ENCODE data around the gene C3orf49. TPM values are rescaled to one million over a fixed set of nuclear protein-coding genes. Genes with fewer than 3 reads are reported as not detected.
A peak's percentile ranks its signal among the peaks of the same experiment; 100 is the strongest.

C3orf49 gene
- total RNA-seq, 8 experiments from 2014 or later = 0.22 to 1.4 (median 0.38) TPM

DNA sequence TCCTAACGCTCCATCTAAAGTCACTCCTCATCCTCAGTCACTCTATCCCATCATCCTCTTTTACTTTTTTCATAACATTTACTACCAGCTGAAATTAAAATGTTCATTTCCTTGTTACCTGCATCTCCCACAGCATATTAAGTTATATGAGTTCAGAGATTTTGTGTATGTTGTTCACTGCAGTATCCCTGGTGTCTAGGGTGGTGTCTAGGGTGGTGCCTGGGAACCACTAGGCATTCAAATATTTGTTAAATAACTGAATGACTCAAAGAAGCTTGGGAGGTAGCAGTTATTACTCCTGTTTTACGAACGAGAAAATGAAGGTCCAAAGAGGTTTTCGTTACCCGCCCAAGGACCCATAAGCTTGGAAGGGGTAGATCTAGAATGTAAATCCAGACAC is 1.9 kb upstream of the C3orf49 start:
- 0 to 100% (median 61%) methylated on average over 1 to 5 of the region's 5 CpGs; no CpG with 5 or more reads in 2 of the 10 experiments for WGBS, 10 experiments
- Histone ChIP-seq H3K4me1 (replicated peaks in 1 of 2) (peaks cover 12% of the 10 kb centered on the region in 2 donors), H3K27ac (no peak overlapping the region), H3K4me3 (no peak overlapping the region)
- ATAC-seq (replicated peaks in 6 of 8) = peak in 3 of 8 experiments; percentile 70 to 73 (median 73)
- in situ Hi-C loops (cut with MboI; ENCODE audit: low pct_unique_long_range_greater_than_20kb in 2 of 9, low sequenced_read_pairs in 9 of 9, unreplicated experiment in 9 of 9) = loop anchor here (10.0 to 25.0 kb wide), 2 partner anchors 455 to 462 kb away; no protein-coding TSS in a partner anchor

DNA sequence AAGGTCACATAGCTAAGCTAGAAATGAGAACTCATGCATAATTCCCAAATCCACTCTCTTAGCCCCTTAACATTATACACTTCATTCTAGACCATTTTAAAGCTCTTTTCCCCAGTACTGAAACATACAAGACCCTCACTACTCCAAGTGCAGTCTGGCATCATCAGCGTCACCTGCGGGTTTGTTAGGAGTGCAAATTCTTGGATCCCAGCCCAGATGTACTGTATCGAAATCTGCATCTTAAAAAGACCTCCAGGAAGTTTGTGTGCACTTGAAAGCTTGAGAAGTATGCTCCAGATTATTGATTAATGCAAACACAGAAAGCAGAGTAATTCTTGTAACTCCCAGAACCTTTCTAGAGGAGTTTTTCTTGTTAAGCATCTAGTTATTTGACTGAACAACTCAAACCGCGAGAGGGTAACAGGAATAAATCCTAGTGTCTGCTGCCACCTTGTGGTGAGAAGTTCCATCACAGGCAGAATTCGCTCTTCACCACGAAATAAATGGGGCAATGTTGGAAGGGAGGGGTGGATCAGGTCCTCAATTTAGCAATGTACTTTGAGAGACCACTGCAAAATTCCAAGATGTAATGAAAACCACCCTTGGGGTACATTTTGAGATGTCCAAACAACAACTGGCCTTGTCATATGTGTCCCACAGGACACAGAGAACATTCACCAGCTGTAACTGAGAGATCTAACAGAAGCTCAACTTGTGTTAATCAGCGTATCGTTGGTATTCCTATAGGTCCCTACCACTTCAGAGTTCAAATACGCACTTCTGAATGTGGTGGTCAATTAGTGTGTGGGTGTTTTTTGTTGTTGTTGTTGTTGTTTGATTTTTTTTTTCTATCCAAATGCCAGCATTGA is 583 bp upstream of the C3orf49 start:
- H3K27ac ChIP-seq = no peak overlapping the region
- H3K4me3 ChIP-seq = no peak overlapping the region
- 0 to 76% (median 14%) methylated on average over 2 to 7 of the region's 10 CpGs; no CpG with 5 or more reads in 1 of the 10 experiments for WGBS, 10 experiments
- peaks cover 12% of the 10 kb centered on the region in 2 donors for H3K4me1 ChIP-seq (replicated peaks in 1 of 2)
- peak; percentile 7 to 58 (median 52) for ATAC-seq (replicated peaks in 6 of 8)
- in situ Hi-C loops (cut with MboI; ENCODE audit: low pct_unique_long_range_greater_than_20kb in 2 of 9, low sequenced_read_pairs in 9 of 9, unreplicated experiment in 9 of 9) = loop anchor here (10.0 to 25.0 kb wide), 2 partner anchors 456 to 464 kb away; no protein-coding TSS in a partner anchor

DNA sequence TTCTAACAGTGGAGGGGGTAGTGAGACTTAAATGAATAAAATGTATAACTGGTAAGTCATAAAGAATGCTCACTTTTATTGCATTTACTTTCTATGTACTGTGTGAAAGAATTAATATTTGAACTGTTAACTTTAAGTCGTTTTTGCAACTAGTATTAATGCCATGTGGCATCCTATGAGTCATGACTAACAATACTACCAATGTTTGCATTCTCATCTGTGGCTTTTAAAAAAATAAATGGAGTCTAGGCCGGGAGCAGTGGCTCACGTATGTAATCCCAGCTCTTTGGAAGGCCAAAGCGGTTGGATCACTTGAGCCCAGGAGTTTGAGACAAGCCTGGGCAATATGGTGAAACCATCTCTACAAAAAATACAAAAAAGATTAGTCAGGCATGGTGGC is 5.2 kb downstream of the C3orf49 start:
- no peak overlapping the region for H3K27ac ChIP-seq
- H3K4me1 ChIP-seq (replicated peaks in 1 of 2) = no peaks in the 10 kb centered on the region
- 56 to 87% (median 72%) methylated on average over 1 to 4 of the region's 4 CpGs; no CpG with 5 or more reads in 2 of the 10 experiments for WGBS, 10 experiments
- in situ Hi-C loops (cut with MboI; ENCODE audit: low pct_unique_long_range_greater_than_20kb in 2 of 9, low sequenced_read_pairs in 9 of 9, unreplicated experiment in 9 of 9) = loop anchor here in 4 of 9 experiments (25.0 kb wide), 1 partner anchor 462 kb away; no protein-coding TSS in a partner anchor
- H3K4me3 ChIP-seq = no peak overlapping the region
- no peak for ATAC-seq (replicated peaks in 6 of 8)

DNA sequence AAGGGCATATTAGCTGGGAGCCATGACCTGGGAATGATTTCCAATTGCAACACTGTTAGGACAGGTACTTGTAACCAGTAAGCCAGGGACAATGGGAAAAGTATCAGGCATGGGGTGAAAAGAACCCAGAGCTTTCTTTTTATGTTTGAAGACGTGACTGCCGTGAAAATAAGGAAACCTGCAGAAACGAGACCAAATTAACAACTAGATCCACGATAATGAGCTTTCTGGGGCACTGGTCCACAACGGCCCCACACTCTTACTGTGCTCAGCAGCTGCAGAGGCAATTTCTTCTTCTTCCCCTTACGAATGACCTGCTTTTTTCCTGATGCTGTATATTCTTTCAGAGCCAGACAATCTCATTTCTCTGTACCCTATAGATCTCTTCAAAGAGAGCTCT is 11.4 kb downstream of the C3orf49 start:
- WGBS, 10 experiments = 80 to 100% (median 98%) methylated on average over 1 to 6 of the region's 6 CpGs; no CpG with 5 or more reads in 2 of the 10 experiments
- Histone ChIP-seq H3K4me1 (replicated peaks in 1 of 2) (no peaks in the 10 kb centered on the region), H3K4me3 (no peak overlapping the region), H3K27ac (no peak overlapping the region)
- no peak for ATAC-seq (replicated peaks in 6 of 8)
- in situ Hi-C loops (cut with MboI; ENCODE audit: low pct_unique_long_range_greater_than_20kb in 2 of 9, low sequenced_read_pairs in 9 of 9, unreplicated experiment in 9 of 9) = no loop called here

DNA sequence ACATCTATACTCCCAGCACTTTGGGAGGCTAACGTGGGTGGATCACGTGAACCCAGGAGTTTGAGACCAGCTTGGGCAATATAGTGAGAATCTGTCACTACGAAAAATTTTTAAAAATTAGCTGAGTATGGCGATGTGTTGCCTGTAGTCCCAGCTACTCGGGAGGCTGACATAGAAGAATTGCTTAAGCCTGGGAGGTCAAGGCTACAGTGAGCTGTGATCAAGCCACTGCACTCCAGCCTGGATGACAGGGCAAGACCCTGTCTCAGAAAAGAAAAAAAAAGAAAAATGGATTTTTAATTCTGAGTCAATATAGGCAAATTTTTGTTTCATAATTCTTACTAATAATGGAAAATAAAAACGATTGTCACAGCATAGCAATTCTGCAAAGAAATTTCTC is 13.3 kb downstream of the C3orf49 start:
- H3K4me1 ChIP-seq (replicated peaks in 1 of 2) = no peaks in the 10 kb centered on the region
- WGBS, 10 experiments = 68 to 100% (median 87%) methylated on average over 1 to 6 of the region's 6 CpGs
- in situ Hi-C loops (cut with MboI; ENCODE audit: low pct_unique_long_range_greater_than_20kb in 2 of 9, low sequenced_read_pairs in 9 of 9, unreplicated experiment in 9 of 9) = no loop called here
- no peak overlapping the region for H3K27ac ChIP-seq
- H3K4me3 ChIP-seq = no peak overlapping the region
- no peak for ATAC-seq (replicated peaks in 6 of 8)

DNA sequence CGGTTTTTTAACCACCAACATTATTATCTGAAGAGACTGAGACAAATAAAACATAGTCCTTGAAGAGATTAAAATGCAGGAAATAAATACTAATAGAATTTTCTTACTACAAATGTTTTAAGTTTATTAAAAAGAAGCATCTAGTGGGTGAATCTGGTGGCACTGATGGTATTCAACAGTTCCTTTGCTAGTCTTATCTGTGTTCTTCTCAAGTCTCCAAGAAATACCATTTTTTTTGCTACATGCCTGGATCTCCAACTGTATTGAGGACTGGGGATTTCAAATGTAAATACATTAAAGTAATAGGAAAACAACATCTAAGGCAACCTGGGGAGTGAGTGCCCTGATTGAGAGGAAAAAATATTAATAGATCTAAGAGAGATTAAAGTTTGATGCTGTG is 22.6 kb downstream of the C3orf49 start:
- 0 to 55% (median 0%) methylated on average over 1 of the region's 1 CpG; no CpG with 5 or more reads in 1 of the 10 experiments for WGBS, 10 experiments
- ATAC-seq (replicated peaks in 6 of 8) = no peak
- Histone ChIP-seq H3K27ac (no peak overlapping the region), H3K4me3 (no peak overlapping the region), H3K4me1 (replicated peaks in 1 of 2) (peaks cover 0 to 5% of the 10 kb centered on the region in 2 donors)
- in situ Hi-C loops (cut with MboI; ENCODE audit: low pct_unique_long_range_greater_than_20kb in 2 of 9, low sequenced_read_pairs in 9 of 9, unreplicated experiment in 9 of 9) = no loop called here

DNA sequence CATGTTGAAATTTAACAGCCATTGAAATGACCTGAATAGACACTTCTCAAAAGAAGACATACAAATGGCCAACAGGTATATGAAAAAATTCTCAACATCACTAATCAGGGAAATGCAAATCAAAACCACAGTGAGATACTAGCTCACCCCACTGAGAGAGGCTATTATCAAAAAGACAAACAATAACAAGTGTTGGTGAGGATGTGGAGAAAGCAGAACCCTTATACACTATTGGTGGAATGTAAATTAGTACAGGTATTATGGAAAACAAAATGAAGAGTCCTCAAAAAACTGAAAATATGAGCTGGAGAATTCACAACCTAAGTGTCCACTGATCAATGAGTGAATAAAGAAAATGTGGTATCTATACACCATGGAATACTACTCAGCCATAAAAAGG is 23.0 kb downstream of the C3orf49 start:
- Histone ChIP-seq H3K4me1 (replicated peaks in 1 of 2) (peaks cover 0 to 5% of the 10 kb centered on the region in 2 donors), H3K27ac (no peak overlapping the region), H3K4me3 (no peak overlapping the region)
- in situ Hi-C loops (cut with MboI; ENCODE audit: low pct_unique_long_range_greater_than_20kb in 2 of 9, low sequenced_read_pairs in 9 of 9, unreplicated experiment in 9 of 9) = no loop called here
- ATAC-seq (replicated peaks in 6 of 8) = no peak

DNA sequence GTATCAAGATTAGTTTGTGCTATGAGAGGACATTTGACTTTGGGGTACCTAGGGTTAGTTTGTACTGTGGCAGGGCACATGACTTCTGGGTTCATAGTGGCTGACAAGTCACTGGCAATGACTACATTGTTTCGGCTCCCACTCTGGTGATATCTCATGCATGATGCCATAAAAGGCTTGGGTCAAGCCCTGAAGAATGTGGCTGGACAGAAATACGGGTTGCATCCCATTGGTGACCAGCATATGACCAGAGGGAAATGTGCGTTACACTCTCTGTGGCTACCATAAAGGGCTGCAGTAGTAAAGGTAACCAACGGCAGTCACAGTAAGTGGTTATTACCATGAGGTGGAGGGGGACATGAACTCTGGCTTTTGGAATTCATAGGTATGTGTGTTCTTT is 26.1 kb downstream of the C3orf49 start:
- Histone ChIP-seq H3K27ac (no peak overlapping the region), H3K4me1 (replicated peaks in 1 of 2) (peaks cover 0 to 5% of the 10 kb centered on the region in 2 donors), H3K4me3 (no peak overlapping the region)
- ATAC-seq (replicated peaks in 6 of 8) = no peak
- WGBS, 10 experiments = 80 to 100% (median 100%) methylated on average over 1 to 4 of the region's 4 CpGs; no CpG with 5 or more reads in 2 of the 10 experiments
- in situ Hi-C loops (cut with MboI; ENCODE audit: low pct_unique_long_range_greater_than_20kb in 2 of 9, low sequenced_read_pairs in 9 of 9, unreplicated experiment in 9 of 9) = no loop called here

DNA sequence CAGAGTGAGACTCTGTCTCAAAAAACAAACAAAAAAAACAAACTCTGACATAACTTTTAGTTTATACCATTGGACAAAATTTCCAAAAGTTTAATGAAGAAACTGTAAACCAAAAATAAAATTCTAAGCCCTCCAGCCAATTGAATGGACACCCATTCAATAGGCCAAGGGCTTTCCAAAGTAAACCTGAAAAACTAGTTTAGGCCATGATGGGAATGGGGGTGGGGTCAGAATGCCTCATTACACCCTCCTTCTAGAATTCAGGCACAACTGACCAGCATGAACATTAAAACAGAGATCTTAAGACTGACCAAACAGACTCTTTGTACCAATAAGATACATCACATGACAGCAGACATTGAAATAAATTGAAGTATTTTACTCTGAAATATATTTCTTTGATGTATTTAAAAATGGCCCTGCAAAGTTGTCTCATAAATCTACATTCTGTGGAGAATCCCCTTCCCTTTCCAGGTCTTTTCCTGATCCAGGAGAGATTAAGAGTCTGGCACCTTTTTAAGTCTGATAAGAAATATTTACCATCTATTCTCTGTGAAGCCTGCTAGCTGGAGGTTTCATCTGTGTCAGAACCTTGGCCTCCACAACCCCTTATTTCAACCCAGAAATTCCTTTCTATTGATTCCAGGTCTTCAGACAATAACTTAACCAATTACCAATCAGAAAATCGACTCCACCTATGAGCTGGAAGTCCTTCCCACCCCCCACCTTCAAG is 28.8 kb downstream of the C3orf49 start:
- no peak overlapping the region for H3K4me3 ChIP-seq
- no peaks in the 10 kb centered on the region for H3K4me1 ChIP-seq (replicated peaks in 1 of 2)
- WGBS, 10 experiments = 43 to 100% (median 80%) methylated on average over 1 of the region's 1 CpG; no CpG with 5 or more reads in 5 of the 10 experiments
- no peak for ATAC-seq (replicated peaks in 6 of 8)
- in situ Hi-C loops (cut with MboI; ENCODE audit: low pct_unique_long_range_greater_than_20kb in 2 of 9, low sequenced_read_pairs in 9 of 9, unreplicated experiment in 9 of 9) = no loop called here
- no peak overlapping the region for H3K27ac ChIP-seq

DNA sequence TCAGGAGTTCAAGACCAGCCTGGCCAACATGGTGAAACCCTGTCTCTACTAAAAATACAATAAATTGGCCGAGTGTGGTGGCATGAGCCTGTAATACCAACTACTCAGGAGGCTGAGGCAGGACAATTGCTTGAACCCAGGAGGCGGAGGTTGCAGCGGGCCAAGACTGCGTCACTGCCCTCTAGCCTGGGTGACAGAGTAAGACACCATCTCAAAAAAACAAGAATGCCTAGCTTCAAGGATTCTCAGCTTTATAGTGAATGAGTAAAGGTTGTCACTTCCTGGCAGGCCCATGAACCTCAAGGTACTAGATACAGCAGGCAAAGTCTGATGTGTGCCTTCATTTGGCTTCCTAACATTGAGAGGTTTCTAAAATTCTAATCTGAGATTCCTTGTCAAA is 30.1 kb downstream of the C3orf49 start:
- Histone ChIP-seq H3K4me1 (replicated peaks in 1 of 2) (no peaks in the 10 kb centered on the region), H3K27ac (no peak overlapping the region), H3K4me3 (no peak overlapping the region)
- WGBS, 10 experiments = 89 to 100% (median 100%) methylated on average over 1 to 4 of the region's 4 CpGs; no CpG with 5 or more reads in 5 of the 10 experiments
- no peak for ATAC-seq (replicated peaks in 6 of 8)
- in situ Hi-C loops (cut with MboI; ENCODE audit: low pct_unique_long_range_greater_than_20kb in 2 of 9, low sequenced_read_pairs in 9 of 9, unreplicated experiment in 9 of 9) = no loop called here

DNA sequence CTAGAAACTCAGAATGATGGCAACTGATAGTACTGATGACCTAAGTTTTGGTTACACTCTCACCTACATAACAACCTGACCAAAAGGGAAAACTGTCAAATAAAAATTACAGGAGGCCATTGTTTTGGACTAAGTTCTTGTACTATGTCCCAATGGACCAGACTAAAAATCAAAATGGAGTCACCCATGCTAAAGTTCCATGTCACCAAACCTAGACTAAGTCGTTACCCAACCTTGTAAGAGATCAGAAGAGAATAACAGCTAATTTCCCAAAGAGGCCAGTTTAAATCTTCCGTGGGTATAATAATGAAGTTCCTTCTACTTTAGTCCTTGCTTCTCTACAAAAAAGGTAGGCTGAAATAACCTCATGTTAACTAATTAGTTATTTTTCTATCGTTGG is 32.2 kb downstream of the C3orf49 start:
- Histone ChIP-seq H3K4me1 (replicated peaks in 1 of 2) (no peaks in the 10 kb centered on the region), H3K27ac (no peak overlapping the region), H3K4me3 (no peak overlapping the region)
- 92 to 100% (median 100%) methylated on average over 1 to 3 of the region's 3 CpGs for WGBS, 10 experiments
- in situ Hi-C loops (cut with MboI; ENCODE audit: low pct_unique_long_range_greater_than_20kb in 2 of 9, low sequenced_read_pairs in 9 of 9, unreplicated experiment in 9 of 9) = no loop called here
- no peak for ATAC-seq (replicated peaks in 6 of 8)

DNA sequence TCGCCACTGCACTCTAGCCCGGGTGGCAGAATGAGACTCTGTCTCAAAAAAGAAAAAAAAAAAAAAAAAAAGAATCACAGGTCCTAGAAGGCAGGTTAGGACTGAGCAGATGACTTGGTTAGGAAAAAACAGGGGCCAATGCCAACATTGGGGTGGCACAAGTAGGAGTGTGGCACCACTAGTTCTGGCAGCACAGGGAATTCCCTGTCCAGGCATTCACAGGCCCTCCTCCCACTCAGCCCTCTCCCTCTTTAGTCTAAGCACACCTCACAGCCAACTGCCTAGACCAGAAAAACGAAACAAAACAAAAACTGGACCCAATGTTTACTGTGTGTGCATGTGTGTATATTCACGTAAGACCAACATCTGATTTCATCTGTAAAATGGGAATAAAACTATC is 34.0 kb downstream of the C3orf49 start:
- ATAC-seq (replicated peaks in 6 of 8) = no peak
- no peaks in the 10 kb centered on the region for H3K4me1 ChIP-seq (replicated peaks in 1 of 2)
- no peak overlapping the region for H3K27ac ChIP-seq
- H3K4me3 ChIP-seq = no peak overlapping the region
- 60 to 100% (median 91%) methylated on average over 1 to 4 of the region's 4 CpGs for WGBS, 10 experiments
- in situ Hi-C loops (cut with MboI; ENCODE audit: low pct_unique_long_range_greater_than_20kb in 2 of 9, low sequenced_read_pairs in 9 of 9, unreplicated experiment in 9 of 9) = no loop called here

DNA sequence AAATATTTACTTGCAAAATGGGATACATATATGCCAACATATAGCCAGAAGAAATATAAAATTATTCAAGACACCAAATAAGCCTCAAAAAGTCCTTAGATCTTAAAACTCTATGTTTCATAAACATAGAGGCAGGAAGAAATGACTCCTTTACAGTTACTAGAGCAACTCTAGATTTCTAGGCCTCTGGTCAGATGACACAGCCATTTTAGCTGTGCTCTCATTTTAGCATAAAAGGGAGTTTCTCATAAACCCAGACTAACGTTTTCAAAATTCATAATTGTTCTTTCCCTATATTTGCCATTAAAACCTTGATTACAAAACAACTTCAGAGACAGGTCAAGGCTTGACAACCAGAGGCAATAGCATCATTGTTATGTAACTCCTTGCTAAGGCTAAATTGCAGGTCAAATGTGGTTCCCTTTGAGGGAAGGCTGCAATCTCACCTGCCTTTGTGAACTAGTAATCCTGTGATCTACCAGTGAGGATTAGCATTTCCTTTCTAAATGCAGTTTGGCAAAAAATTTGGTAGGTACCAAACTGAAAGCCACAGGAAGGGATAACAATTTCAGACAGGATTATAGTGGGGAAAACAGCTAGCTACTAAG is 36.3 kb downstream of the C3orf49 start:
- ATAC-seq (replicated peaks in 6 of 8) = peak in 3 of 8 experiments; percentile 75 to 88 (median 87)
- WGBS, 10 experiments = 0 to 100% (median 55%) methylated on average over 1 of the region's 1 CpG; no CpG with 5 or more reads in 3 of the 10 experiments
- H3K27ac ChIP-seq = no peak overlapping the region
- in situ Hi-C loops (cut with MboI; ENCODE audit: low pct_unique_long_range_greater_than_20kb in 2 of 9, low sequenced_read_pairs in 9 of 9, unreplicated experiment in 9 of 9) = no loop called here
- H3K4me1 ChIP-seq (replicated peaks in 1 of 2) = no peaks in the 10 kb centered on the region
- no peak overlapping the region for H3K4me3 ChIP-seq

Data from motor neuron (in vitro differentiated cells).